ENCODE measurements around the gene SLC35G6.

DNA sequence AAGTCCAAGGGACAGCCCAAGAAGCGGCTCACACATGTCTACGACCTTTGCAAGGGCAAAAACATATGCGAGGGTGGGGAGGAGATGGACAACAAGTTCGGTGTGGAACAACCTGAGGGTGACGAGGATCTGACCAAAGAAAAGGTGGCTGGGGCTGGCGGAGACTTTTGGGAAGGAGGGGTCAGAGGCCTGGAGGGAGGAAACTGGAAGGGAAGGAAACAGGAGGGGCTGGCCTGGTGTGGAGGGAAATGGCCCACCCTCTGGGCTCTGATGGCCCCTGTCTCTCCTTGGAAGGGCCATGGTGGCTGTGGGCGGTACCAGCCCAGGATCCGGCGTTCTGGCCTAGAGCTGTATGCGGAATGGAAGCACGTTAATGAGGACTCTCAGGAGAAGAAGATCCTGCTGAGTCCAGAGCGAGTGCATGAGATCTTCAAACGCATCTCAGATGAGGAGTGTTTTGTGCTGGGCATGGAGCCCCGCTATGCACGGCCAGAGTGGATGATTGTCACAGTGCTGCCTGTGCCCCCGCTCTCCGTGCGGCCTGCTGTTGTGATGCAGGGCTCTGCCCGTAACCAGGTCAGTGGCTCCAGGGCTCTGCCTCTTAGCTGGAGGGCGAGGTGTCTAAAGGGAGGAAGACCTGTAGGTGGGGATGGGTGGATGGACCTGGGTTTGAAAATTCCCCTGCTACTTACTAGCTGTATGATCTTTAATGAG, 15.4 kb downstream of the SLC35G6 start:
- TF ChIP-seq, protein P1, sequence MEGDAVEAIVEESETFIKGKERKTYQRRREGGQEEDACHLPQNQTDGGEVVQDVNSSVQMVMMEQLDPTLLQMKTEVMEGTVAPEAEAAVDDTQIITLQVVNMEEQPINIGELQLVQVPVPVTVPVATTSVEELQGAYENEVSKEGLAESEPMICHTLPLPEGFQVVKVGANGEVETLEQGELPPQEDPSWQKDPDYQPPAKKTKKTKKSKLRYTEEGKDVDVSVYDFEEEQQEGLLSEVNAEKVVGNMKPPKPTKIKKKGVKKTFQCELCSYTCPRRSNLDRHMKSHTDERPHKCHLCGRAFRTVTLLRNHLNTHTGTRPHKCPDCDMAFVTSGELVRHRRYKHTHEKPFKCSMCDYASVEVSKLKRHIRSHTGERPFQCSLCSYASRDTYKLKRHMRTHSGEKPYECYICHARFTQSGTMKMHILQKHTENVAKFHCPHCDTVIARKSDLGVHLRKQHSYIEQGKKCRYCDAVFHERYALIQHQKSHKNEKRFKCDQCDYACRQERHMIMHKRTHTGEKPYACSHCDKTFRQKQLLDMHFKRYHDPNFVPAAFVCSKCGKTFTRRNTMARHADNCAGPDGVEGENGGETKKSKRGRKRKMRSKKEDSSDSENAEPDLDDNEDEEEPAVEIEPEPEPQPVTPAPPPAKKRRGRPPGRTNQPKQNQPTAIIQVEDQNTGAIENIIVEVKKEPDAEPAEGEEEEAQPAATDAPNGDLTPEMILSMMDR (IDR thresholded peaks at IDR 0.05): no peak
- TF ChIP-seq POLR2A (IDR thresholded peaks at IDR 0.05): no peak

Data from testis (tissue), 2 donors.